Upper lobe of left lung (tissue), 4 donors: ENCODE data around the gene HS3ST1.

ENCODE experiments used
- CTCF ChIP-seq, 6 experiments: fragments of 450-650 bp in 4 of 6; fragments of 200-600 bp in 2 of 6; sonication (generic) in 2 of 6; IDR thresholded peaks; one replicate each; pipeline ENCODE4 v1.5.1; 2016 to 2019; ENCODE audit warnings: antibody characterized with exemption in 6 of 6
- POLR2AphosphoS5 ChIP-seq, 2 donors: sonication (generic); formaldehyde crosslinking; IDR thresholded peaks; one replicate each; pipeline ENCODE4 v1.5.1; 2017; ENCODE audit warnings: antibody characterized with exemption in 2 of 2

DNA sequence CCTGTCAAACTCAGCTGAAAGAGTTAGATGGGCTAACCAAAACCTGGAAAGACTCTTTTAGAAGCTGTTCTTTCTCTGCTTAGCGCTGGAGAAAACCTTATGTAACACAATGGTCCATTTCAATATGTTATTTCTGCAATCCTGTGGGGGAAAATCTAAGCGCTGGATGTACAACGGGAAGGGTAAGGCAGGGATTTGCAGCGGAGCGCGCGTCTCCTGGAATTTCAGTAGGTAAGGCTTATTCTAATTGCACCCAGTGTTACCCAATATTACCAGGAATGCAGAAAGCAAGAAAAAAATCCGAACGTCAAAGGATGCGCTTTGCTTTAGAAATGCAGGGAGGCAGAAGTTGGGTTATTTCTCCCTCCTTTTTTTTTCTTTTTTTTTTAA lies 2.0 kb downstream of the HS3ST1 start:
- TF ChIP-seq CTCF (IDR thresholded peaks at IDR 0.05) (no peak), POLR2AphosphoS5 (IDR thresholded peaks at IDR 0.05) (no peak)
